Medulla oblongata (tissue), 1 donor: ENCODE results near the gene ATP6V1F.

ENCODE experiments used
- DNase-seq: peaks from one replicate; pipeline ENCODE4 v3.0.0-alpha.2; 2015; ENCODE audit errors: extremely low spot score

ATP6V1F gene

GRCh38 chr7:128867842-128868623 is 5.4 kb downstream of the ATP6V1F start:
- no peak for DNase-seq

GRCh38 chr7:128868624-128869137 is 6.0 kb downstream of the ATP6V1F start:
- no peak for DNase-seq

GRCh38 chr7:128869138-128869943 is 6.7 kb downstream of the ATP6V1F start:
- DNase-seq: peak; percentile 34

- no peak for DNase-seq
These were observed 7.3 kb downstream of the ATP6V1F start for GRCh38 chr7:128869944-128870285.

GRCh38 chr7:128871050-128871449 is 8.4 kb downstream of the ATP6V1F start:
- DNase-seq: no peak

- no peak for DNase-seq
These were observed 9.8 kb downstream of the ATP6V1F start for GRCh38 chr7:128872394-128872824.

- DNase-seq: no peak
These were observed 10.6 kb downstream of the ATP6V1F start for GRCh38 chr7:128873234-128873633.

GRCh38 chr7:128874140-128875031 is 11.7 kb downstream of the ATP6V1F start:
- no peak for DNase-seq

- DNase-seq: no peak
These were observed 12.9 kb downstream of the ATP6V1F start for GRCh38 chr7:128875523-128875948.

- DNase-seq: no peak
These were observed 13.5 kb downstream of the ATP6V1F start for GRCh38 chr7:128876127-128876526.

- no peak for DNase-seq
These were observed 13.9 kb downstream of the ATP6V1F start for GRCh38 chr7:128876586-128876977.

- DNase-seq: no peak
These were observed 14.5 kb downstream of the ATP6V1F start for GRCh38 chr7:128876978-128877755.

- no peak for DNase-seq
These were observed 15.1 kb downstream of the ATP6V1F start for GRCh38 chr7:128877756-128878120.

GRCh38 chr7:128878226-128879105 is 15.8 kb downstream of the ATP6V1F start:
- DNase-seq: no peak

- no peak for DNase-seq
These were observed 16.8 kb downstream of the ATP6V1F start for GRCh38 chr7:128879461-128879938.

GRCh38 chr7:128879939-128880746 is 17.5 kb downstream of the ATP6V1F start:
- DNase-seq: peak; percentile 82

- DNase-seq: no peak
These were observed 18.3 kb downstream of the ATP6V1F start for GRCh38 chr7:128880791-128881457.

GRCh38 chr7:128881458-128882125 is 18.9 kb downstream of the ATP6V1F start:
- DNase-seq: no peak
